Chondrocyte (in vitro differentiated cells): ENCODE results near the gene C20orf204. TPM values are rescaled to one million over a fixed set of nuclear protein-coding genes. Genes with fewer than 3 reads are reported as not detected.

Experiments
- DNase-seq: peaks from one replicate; pipeline ENCODE4 v3.0.0; 2021; ENCODE audit warnings: mixed read lengths, low spot score
- H3K27ac Mint-ChIP-seq: one replicate; pipeline ENCODE4 v1.8.0; 2021; ENCODE audit warnings: mild to moderate bottlenecking, moderate library complexity, mixed read lengths; ENCODE audit not compliant: unreplicated experiment
- H3K27me3 Mint-ChIP-seq: 2 replicates; pipeline ENCODE4 v1.8.0; 2021; ENCODE audit warnings: low read depth, mixed read lengths
- H3K36me3 Mint-ChIP-seq: 2 replicates; pipeline ENCODE4 v1.8.0; 2021; ENCODE audit warnings: low read depth, mixed read lengths
- H3K4me1 Mint-ChIP-seq: 2 replicates; pipeline ENCODE4 v1.8.0; 2021; ENCODE audit warnings: low read depth, mild to moderate bottlenecking, mixed read lengths
- H3K4me3 Mint-ChIP-seq: one replicate; pipeline ENCODE4 v1.8.0; 2021; ENCODE audit warnings: mild to moderate bottlenecking, moderate library complexity, mixed read lengths; ENCODE audit not compliant: unreplicated experiment
- H3K9me3 Mint-ChIP-seq: 2 replicates; pipeline ENCODE4 v1.8.0; 2021; ENCODE audit warnings: low read depth, mixed read lengths
- total RNA-seq: library from RNA; stranded (reverse); gene quantifications from 3 replicates; pipeline ENCODE4 v1.2.1, GENCODE V29; 2021
- TF ChIP-seq, protein P1 (sequence below): fragments of 200-600 bp; sonication (generic); IDR thresholded peaks from 2 replicates; pipeline ENCODE4 v1.5.0; 2021; ENCODE audit warnings: antibody characterized with exemption, mild to moderate bottlenecking, moderate library complexity

C20orf204 gene
- total RNA-seq, 1 donor from 2014 or later = 0.77 TPM

DNA sequence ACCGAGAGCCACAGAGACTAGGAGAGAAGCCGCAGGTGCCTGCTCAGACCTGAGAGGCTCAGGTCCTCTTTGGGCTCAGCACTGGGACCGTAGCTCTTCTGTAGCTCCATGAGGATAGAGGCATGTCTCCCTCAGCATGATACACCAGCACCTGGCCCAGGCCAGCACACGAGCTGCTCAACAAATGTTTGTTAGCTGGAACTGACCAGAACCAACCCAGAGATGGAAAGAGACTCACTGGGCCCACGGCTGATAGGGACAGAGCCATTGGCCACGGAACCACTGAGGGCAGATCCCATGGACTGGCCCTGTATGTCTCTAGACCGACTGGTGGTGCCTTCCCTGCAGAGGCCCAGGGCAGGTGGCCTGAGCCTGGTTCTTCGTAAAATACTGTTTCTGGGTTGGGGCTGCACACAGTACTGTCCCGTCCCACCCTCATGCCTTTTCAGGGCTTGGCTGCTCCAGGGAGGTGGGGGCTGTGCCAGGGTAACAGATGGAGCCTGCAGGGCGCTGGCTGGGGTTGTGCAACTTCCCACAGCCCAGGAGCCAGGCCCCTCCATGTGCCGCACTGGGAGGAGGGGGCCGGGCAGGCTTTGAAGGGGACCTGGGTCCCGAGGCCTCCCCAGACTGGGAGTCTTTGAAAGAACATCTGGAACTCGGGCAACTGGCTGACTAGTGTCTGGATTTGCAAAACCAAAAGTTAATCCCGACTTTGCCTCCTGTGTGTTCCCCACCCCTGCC is 5.2 kb downstream of the C20orf204 start:
- Mint-ChIP-seq H3K4me1 (peaks cover 31% of the 10 kb centered on the region), H3K36me3 (no peaks in the 10 kb centered on the region), H3K4me3 (no peak overlapping the region), H3K27me3 (peaks cover 6% of the 10 kb centered on the region), H3K27ac (no peak overlapping the region), H3K9me3 (no peaks in the 10 kb centered on the region)
- DNase-seq = no peak
- TF ChIP-seq, protein P1, sequence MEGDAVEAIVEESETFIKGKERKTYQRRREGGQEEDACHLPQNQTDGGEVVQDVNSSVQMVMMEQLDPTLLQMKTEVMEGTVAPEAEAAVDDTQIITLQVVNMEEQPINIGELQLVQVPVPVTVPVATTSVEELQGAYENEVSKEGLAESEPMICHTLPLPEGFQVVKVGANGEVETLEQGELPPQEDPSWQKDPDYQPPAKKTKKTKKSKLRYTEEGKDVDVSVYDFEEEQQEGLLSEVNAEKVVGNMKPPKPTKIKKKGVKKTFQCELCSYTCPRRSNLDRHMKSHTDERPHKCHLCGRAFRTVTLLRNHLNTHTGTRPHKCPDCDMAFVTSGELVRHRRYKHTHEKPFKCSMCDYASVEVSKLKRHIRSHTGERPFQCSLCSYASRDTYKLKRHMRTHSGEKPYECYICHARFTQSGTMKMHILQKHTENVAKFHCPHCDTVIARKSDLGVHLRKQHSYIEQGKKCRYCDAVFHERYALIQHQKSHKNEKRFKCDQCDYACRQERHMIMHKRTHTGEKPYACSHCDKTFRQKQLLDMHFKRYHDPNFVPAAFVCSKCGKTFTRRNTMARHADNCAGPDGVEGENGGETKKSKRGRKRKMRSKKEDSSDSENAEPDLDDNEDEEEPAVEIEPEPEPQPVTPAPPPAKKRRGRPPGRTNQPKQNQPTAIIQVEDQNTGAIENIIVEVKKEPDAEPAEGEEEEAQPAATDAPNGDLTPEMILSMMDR = no peak

DNA sequence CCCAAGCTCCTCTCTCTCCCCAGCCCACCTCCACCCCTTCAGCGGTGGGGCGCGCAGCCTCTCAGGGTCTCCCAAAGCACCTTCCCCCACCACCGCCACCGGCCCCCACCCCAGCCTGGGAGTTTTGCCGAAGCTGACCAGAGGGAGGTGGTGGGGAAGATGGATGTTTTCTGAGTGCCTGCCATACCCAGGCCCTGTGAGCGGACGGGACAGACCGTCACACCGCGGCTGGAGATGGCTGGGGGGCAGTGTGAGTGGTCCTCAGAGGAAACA is 5.7 kb downstream of the C20orf204 start:
- DNase-seq = no peak
- Mint-ChIP-seq H3K4me3 (no peak overlapping the region), H3K4me1 (peaks cover 32% of the 10 kb centered on the region), H3K36me3 (no peaks in the 10 kb centered on the region), H3K27me3 (peaks cover 6% of the 10 kb centered on the region), H3K9me3 (no peaks in the 10 kb centered on the region), H3K27ac (no peak overlapping the region)
- TF ChIP-seq, protein P1 = no peak

DNA sequence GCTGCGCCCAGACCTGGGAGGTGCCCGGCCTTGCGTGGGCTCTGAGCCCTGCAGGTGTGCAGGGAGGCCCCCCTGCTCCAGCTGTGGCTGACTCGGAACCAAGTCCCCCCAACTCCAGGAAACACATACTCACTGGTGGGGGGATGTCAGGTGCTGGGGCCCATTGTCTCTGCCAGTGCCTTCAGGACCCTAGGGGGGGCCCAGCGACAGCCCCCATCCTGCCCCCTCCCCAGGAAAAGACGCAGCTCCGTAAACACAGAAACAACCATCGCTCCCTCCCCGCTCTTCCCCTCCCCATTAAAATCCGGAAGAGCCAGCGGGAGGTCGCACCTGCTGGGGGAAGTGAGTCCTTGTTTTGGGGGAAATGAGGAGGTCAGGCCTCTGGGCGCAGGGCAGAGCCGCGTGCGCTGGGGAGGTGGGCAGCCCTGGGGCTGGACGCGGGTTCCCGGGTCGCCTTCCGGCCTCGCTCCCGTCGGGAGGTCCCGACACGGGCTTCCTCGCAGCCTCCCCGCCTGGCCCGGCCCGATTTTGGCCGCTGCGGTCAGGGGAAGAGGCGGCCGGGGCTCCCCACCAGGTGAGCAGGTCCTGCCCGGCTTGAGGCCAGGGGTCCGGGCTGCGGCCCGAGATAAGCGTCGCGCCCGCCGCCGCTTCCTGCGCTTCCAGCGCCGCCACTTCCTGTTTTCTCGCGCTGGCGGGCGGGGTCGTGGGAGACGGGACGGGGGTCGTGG is 6.2 kb downstream of the C20orf204 start:
- peaks cover 32% of the 10 kb centered on the region for H3K4me1 Mint-ChIP-seq
- H3K4me3 Mint-ChIP-seq = peak overlapping the region; percentile 36
- TF ChIP-seq, protein P1 = no peak
- H3K36me3 Mint-ChIP-seq = no peaks in the 10 kb centered on the region
- H3K27me3 Mint-ChIP-seq = peaks cover 6% of the 10 kb centered on the region
- no peak overlapping the region for H3K27ac Mint-ChIP-seq
- DNase-seq = no peak
- H3K9me3 Mint-ChIP-seq = no peaks in the 10 kb centered on the region

DNA sequence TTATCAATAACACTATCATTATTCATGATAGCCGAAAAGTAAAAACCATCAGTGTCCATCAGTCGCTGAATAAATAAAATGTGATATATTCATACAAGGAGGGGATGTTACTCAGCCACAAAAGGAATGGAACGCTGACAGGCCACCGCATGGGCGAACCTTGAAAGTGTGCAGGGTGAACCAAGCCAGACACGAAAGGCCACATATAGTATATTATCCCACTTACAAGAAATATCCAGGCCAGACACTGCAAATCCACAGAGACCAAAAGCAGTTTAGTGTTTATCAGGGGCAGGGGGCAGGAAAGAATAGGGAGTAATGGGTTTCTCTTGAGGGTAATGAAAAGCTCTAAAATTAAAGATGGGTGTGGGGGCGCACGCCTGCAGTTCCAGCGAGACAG is 7.8 kb downstream of the C20orf204 start:
- DNase-seq = no peak
- no peaks in the 10 kb centered on the region for H3K36me3 Mint-ChIP-seq
- H3K27ac Mint-ChIP-seq = peak overlapping the region; percentile 46
- H3K4me3 Mint-ChIP-seq = no peak overlapping the region
- peaks cover 29% of the 10 kb centered on the region for H3K4me1 Mint-ChIP-seq
- H3K27me3 Mint-ChIP-seq = peaks cover 3% of the 10 kb centered on the region
- TF ChIP-seq, protein P1 = no peak
- no peaks in the 10 kb centered on the region for H3K9me3 Mint-ChIP-seq

DNA sequence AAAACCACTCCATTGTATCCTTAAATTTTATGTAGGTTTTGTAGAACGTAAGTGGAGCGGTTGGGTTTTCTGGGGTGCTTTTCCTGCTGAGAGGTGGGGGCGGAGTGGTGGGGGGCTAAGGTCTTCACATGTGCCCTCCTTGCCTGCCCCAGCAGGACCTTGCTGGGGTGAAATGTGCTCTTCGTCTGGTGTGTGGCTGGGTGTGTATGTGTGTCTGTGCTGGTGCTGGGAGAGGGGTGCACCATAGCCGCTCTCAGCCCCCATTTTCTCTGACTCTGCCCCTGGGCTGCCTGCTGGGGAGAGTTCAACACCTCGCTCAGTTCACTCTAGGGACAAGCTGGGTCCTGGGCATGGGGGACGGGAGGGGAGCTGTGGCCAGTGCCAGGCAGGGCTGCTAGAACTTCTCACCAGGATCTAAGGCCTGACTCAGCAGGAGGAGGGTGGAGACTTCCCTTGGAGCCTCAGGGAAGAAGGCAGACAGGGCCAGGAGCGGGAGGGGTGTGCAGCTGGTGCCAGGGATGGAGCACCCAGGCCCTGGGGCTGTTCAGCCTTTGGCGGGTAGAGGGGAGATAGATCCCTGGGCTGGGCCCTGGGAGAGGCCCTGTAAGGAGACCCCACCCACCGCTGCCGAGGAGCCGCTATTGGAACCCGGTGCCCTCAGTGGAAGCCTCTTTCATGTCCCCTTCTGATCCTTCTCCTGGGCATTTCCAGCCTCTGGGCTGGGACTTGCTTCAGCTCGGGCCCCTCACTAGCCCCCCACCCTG is 8.7 kb downstream of the C20orf204 start:
- no peaks in the 10 kb centered on the region for H3K36me3 Mint-ChIP-seq
- DNase-seq = no peak
- no peaks in the 10 kb centered on the region for H3K9me3 Mint-ChIP-seq
- TF ChIP-seq, protein P1 = no peak
- peak overlapping the region; percentile 63 for H3K27ac Mint-ChIP-seq
- peaks cover 5% of the 10 kb centered on the region for H3K27me3 Mint-ChIP-seq
- peaks cover 26% of the 10 kb centered on the region for H3K4me1 Mint-ChIP-seq
- no peak overlapping the region for H3K4me3 Mint-ChIP-seq
